ENCODE measurements around the gene NR2F1-AS1.

DNA sequence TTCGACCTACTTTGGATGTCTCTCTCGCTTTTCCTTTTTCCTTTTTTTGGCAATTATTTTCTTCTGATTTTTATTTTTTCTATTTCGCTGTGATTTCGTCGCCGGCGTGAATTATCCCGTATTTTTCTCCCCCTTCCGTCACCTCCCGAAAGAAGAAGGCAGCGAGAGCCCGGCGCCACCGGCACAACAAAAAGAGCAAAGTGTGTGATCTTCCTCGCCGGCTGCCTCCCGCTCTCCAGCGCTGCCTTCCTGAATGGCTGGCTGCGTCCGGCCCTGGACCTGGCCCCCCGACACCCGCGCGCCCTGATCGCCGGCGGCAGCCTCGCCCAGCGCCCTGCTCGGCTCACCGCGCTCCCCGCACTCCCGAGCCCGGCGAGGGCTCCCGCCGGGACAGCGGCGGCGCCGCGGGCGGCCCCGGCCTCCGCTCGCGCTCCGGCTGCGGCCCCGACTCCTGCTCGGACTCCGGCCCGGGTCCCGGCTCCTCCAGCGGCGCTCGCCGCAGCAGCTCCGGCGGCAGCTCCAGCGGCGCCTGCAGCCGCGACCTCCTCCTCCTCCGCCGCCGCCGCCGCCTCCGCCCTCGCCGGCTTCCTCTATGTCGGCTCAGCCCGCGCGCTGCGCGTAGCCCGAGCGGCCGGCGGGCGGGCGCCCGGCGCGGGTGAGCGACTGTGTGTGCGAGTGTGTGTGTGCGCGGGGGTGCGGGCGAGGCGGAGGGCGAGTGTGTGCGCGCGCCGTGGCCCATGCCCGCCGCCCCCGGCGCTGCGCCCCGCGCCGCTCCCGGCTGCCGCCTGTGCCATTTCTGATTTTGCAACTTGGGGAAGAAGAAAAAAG is 3.0 kb upstream of the NR2F1-AS1 start:
- TF ChIP-seq, protein P1, sequence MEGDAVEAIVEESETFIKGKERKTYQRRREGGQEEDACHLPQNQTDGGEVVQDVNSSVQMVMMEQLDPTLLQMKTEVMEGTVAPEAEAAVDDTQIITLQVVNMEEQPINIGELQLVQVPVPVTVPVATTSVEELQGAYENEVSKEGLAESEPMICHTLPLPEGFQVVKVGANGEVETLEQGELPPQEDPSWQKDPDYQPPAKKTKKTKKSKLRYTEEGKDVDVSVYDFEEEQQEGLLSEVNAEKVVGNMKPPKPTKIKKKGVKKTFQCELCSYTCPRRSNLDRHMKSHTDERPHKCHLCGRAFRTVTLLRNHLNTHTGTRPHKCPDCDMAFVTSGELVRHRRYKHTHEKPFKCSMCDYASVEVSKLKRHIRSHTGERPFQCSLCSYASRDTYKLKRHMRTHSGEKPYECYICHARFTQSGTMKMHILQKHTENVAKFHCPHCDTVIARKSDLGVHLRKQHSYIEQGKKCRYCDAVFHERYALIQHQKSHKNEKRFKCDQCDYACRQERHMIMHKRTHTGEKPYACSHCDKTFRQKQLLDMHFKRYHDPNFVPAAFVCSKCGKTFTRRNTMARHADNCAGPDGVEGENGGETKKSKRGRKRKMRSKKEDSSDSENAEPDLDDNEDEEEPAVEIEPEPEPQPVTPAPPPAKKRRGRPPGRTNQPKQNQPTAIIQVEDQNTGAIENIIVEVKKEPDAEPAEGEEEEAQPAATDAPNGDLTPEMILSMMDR (IDR thresholded peaks at IDR 0.05; ENCODE audit: insufficient read depth, low read depth, low read length): no peak
- TF ChIP-seq EZH2 (IDR thresholded peaks at IDR 0.05; ENCODE audit: insufficient read depth, low read length): no peak
